Neuronal stem cell (in vitro differentiated cells): ENCODE data around the gene WBP4.

Experiments
- DNase-seq: peaks from one replicate; pipeline ENCODE4 v3.0.0-alpha.2; 2013; ENCODE audit warnings: low spot score
- H2AFZ ChIP-seq: one replicate; pipeline ENCODE4 v1.6.1; 2013; ENCODE audit warnings: mild to moderate bottlenecking, low read length, inconsistent platforms
- H2AK5ac ChIP-seq: 2 replicates; pipeline ENCODE4 v1.6.1; 2013; ENCODE audit warnings: low read depth, mild to moderate bottlenecking, inconsistent platforms, low read length, moderate library complexity, mixed read lengths
- H2BK120ac ChIP-seq: 2 replicates; pipeline ENCODE4 v1.6.1; 2013; ENCODE audit warnings: low read depth, mild to moderate bottlenecking, inconsistent platforms, low read length, moderate library complexity, mixed read lengths
- H2BK12ac ChIP-seq: one replicate; pipeline ENCODE4 v1.6.1; 2013; ENCODE audit warnings: low read length, inconsistent platforms
- H2BK15ac ChIP-seq: 2 replicates; pipeline ENCODE4 v1.6.1; 2013; ENCODE audit warnings: mild to moderate bottlenecking, low read length, inconsistent platforms, mixed read lengths
- H2BK5ac ChIP-seq: one replicate; pipeline ENCODE4 v1.6.1; 2013; ENCODE audit warnings: inconsistent platforms, mild to moderate bottlenecking, low read length, moderate library complexity
- H3K14ac ChIP-seq: one replicate; pipeline ENCODE4 v1.6.1; 2013; ENCODE audit warnings: low read length, inconsistent platforms
- H3K18ac ChIP-seq: 2 replicates; pipeline ENCODE4 v1.6.1; 2013; ENCODE audit warnings: low read length, inconsistent platforms
- H3K23ac ChIP-seq: 2 replicates; pipeline ENCODE4 v1.6.1; 2013; ENCODE audit warnings: low read depth, mild to moderate bottlenecking, mixed read lengths, low read length, inconsistent platforms; ENCODE audit not compliant: poor library complexity
- H3K27ac ChIP-seq: replicated peaks from 3 replicates; pipeline ENCODE4 v1.5.1; 2013; ENCODE audit warnings: low read length, inconsistent platforms
- H3K27me3 ChIP-seq, 3 experiments: 2 replicates each; pipeline ENCODE4 v1.6.1; 2013; ENCODE audit warnings: low read length in 3 of 3, mild to moderate bottlenecking in 2 of 3, inconsistent platforms in 1 of 3, low read depth in 1 of 3, mixed read lengths in 1 of 3, moderate library complexity in 1 of 3; ENCODE audit not compliant: control insufficient read depth in 3 of 3, insufficient read depth in 3 of 3
- H3K36me3 ChIP-seq, 2 donors: replicated peaks in 1 of 2; 2 replicates each; pipeline ENCODE4 v1.6.1; 2013; ENCODE audit warnings: low read length in 2 of 2; ENCODE audit not compliant: control insufficient read depth in 2 of 2, insufficient read depth in 2 of 2
- H3K4ac ChIP-seq: 2 replicates; pipeline ENCODE4 v1.6.1; 2013; ENCODE audit warnings: inconsistent platforms, mild to moderate bottlenecking, low read length, moderate library complexity
- H3K4me1 ChIP-seq, 2 donors: 1 replicate in 1 of 2; 2 replicates in 1 of 2; pipeline ENCODE4 v1.6.1; 2013; ENCODE audit warnings: low read length in 2 of 2, low read depth in 1 of 2; ENCODE audit not compliant: control insufficient read depth in 2 of 2, insufficient read depth in 1 of 2
- H3K4me2 ChIP-seq: one replicate; pipeline ENCODE4 v1.6.1; 2013; ENCODE audit warnings: mild to moderate bottlenecking, low read length, inconsistent platforms; ENCODE audit not compliant: insufficient read depth, poor library complexity, severe bottlenecking
- H3K4me3 ChIP-seq, 2 donors: 2 replicates each; pipeline ENCODE4 v1.5.1; 2013; ENCODE audit warnings: low read length in 2 of 2, mild to moderate bottlenecking in 2 of 2, inconsistent platforms in 1 of 2, moderate library complexity in 1 of 2
- H3K79me1 ChIP-seq: one replicate; pipeline ENCODE4 v1.6.1; 2013; ENCODE audit warnings: low read depth, mild to moderate bottlenecking, inconsistent platforms, low read length, moderate library complexity
- H3K9ac ChIP-seq: one replicate; pipeline ENCODE4 v1.6.1; 2013; ENCODE audit warnings: mild to moderate bottlenecking, low read depth, low read length, inconsistent platforms; ENCODE audit not compliant: poor library complexity
- H3K9me3 ChIP-seq, 2 donors: replicated peaks in 1 of 2; 2 replicates each; pipeline versions ENCODE3 to v1.6.1; 2013; ENCODE audit warnings: low read length in 2 of 2, mild to moderate bottlenecking in 2 of 2, inconsistent platforms in 1 of 2, low read depth in 1 of 2, mixed read lengths in 1 of 2, moderate library complexity in 1 of 2; ENCODE audit not compliant: control insufficient read depth in 2 of 2, insufficient read depth in 1 of 2
- H4K8ac ChIP-seq: one replicate; pipeline ENCODE4 v1.6.1; 2013; ENCODE audit warnings: low read depth, mild to moderate bottlenecking, inconsistent platforms, low read length, moderate library complexity
- H4K91ac ChIP-seq: one replicate; pipeline ENCODE4 v1.6.1; 2013; ENCODE audit warnings: low read length, low read depth, mild to moderate bottlenecking, inconsistent platforms; ENCODE audit not compliant: poor library complexity
- WGBS, 2 donors: extraction: QIAGEN DNeasy Blood & Tissue Kit; methylation state at CpG; one replicate each; pipeline ENCODE4 v1.1.7; 2013; ENCODE audit warnings: missing lambda C conversion rate in 2 of 2, mixed read lengths in 1 of 2; ENCODE audit not compliant: insufficient read length in 2 of 2, insufficient replicate concordance in 1 of 2; ENCODE audit errors: extremely low coverage in 2 of 2; 5-methylcytosine and 5-hydroxymethylcytosine counted together

The WBP4 gene

GRCh38 chr13:41019578-41020347 lies 41.5 kb upstream of the WBP4 start:
- no peak overlapping the region for H3K27ac ChIP-seq
- no peak overlapping the region for H3K4me2 ChIP-seq
- peaks cover 0 to 3% of the 10 kb centered on the region in 2 donors for H3K4me1 ChIP-seq
- no peak overlapping the region for H3K9ac ChIP-seq
- H3K23ac ChIP-seq: no peak overlapping the region
- no peak overlapping the region for H3K14ac ChIP-seq
- no peak overlapping the region for H2BK5ac ChIP-seq
- no peaks in the 10 kb centered on the region for H3K36me3 ChIP-seq
- no CpG with 5 or more reads among the region's 2 CpGs for WGBS, 2 donors
- no peak overlapping the region for H2BK12ac ChIP-seq
- no peaks in the 10 kb centered on the region for H3K9me3 ChIP-seq
- no peak overlapping the region for H3K18ac ChIP-seq
- no peaks in the 10 kb centered on the region for H3K27me3 ChIP-seq
- no peak overlapping the region for H2BK15ac ChIP-seq
- H2BK120ac ChIP-seq: no peak overlapping the region
- no peak overlapping the region for H4K8ac ChIP-seq
- DNase-seq: no peak
- H3K79me1 ChIP-seq: no peaks in the 10 kb centered on the region
- no peak overlapping the region for H3K4ac ChIP-seq
- H3K4me3 ChIP-seq: no peak overlapping the region
- H2AFZ ChIP-seq: no peak overlapping the region
- H2AK5ac ChIP-seq: no peak overlapping the region
- no peak overlapping the region for H4K91ac ChIP-seq

GRCh38 chr13:41025518-41025917 lies 35.8 kb upstream of the WBP4 start:
- no peak overlapping the region for H2BK12ac ChIP-seq
- H2BK120ac ChIP-seq: no peak overlapping the region
- no peak overlapping the region for H3K4me3 ChIP-seq
- DNase-seq: no peak
- H3K4me1 ChIP-seq: no peaks in the 10 kb centered on the region
- no peak overlapping the region for H2AK5ac ChIP-seq
- H2BK15ac ChIP-seq: no peak overlapping the region
- H2BK5ac ChIP-seq: no peak overlapping the region
- no peak overlapping the region for H4K8ac ChIP-seq
- no peak overlapping the region for H3K9ac ChIP-seq
- no peaks in the 10 kb centered on the region for H3K36me3 ChIP-seq
- H3K9me3 ChIP-seq: no peaks in the 10 kb centered on the region
- no peaks in the 10 kb centered on the region for H3K27me3 ChIP-seq
- H4K91ac ChIP-seq: no peak overlapping the region
- no peak overlapping the region for H3K14ac ChIP-seq
- H3K4ac ChIP-seq: no peak overlapping the region
- H2AFZ ChIP-seq: no peak overlapping the region
- H3K23ac ChIP-seq: no peak overlapping the region
- no peak overlapping the region for H3K18ac ChIP-seq
- no peaks in the 10 kb centered on the region for H3K79me1 ChIP-seq
- H3K27ac ChIP-seq: no peak overlapping the region
- WGBS, 2 donors: no CpG with 5 or more reads among the region's 4 CpGs
- H3K4me2 ChIP-seq: no peak overlapping the region

- Histone ChIP-seq H2AK5ac (no peak overlapping the region), H3K9me3 (no peaks in the 10 kb centered on the region), H3K36me3 (no peaks in the 10 kb centered on the region), H3K4me1 (no peaks in the 10 kb centered on the region), H2BK120ac (no peak overlapping the region), H4K8ac (no peak overlapping the region), H3K27me3 (no peaks in the 10 kb centered on the region), H4K91ac (no peak overlapping the region), H2AFZ (no peak overlapping the region), H3K4me3 (no peak overlapping the region), H3K9ac (no peak overlapping the region), H3K18ac (no peak overlapping the region), H2BK12ac (no peak overlapping the region), H2BK15ac (no peak overlapping the region), H3K23ac (no peak overlapping the region), H2BK5ac (no peak overlapping the region), H3K79me1 (no peaks in the 10 kb centered on the region), H3K14ac (no peak overlapping the region), H3K4me2 (no peak overlapping the region), H3K27ac (no peak overlapping the region), H3K4ac (no peak overlapping the region)
- no peak for DNase-seq
- WGBS, 2 donors: no CpG with 5 or more reads among the region's 8 CpGs
These were observed 34.5 kb upstream of the WBP4 start for GRCh38 chr13:41026788-41027187.

GRCh38 chr13:41028051-41028450 lies 33.3 kb upstream of the WBP4 start:
- Histone ChIP-seq H2BK5ac (no peak overlapping the region), H4K8ac (no peak overlapping the region), H3K9ac (no peak overlapping the region), H3K9me3 (no peaks in the 10 kb centered on the region), H3K4me1 (no peaks in the 10 kb centered on the region), H4K91ac (no peak overlapping the region), H3K27ac (no peak overlapping the region), H2AFZ (no peak overlapping the region), H3K4ac (no peak overlapping the region), H2AK5ac (no peak overlapping the region), H2BK15ac (no peak overlapping the region), H3K27me3 (no peaks in the 10 kb centered on the region), H3K4me2 (no peak overlapping the region), H2BK120ac (no peak overlapping the region), H3K79me1 (no peaks in the 10 kb centered on the region), H3K36me3 (no peaks in the 10 kb centered on the region), H2BK12ac (no peak overlapping the region), H3K4me3 (no peak overlapping the region), H3K18ac (no peak overlapping the region), H3K23ac (no peak overlapping the region), H3K14ac (no peak overlapping the region)
- no CpG with 5 or more reads among the region's 2 CpGs for WGBS, 2 donors
- no peak for DNase-seq
